ENCODE data around the gene GRIK3.

The GRIK3 gene

GRCh38 chr1:36855699-36856494 is 178.4 kb downstream of the GRIK3 start:
- DNase-seq (ENCODE audit: low read depth in 2 of 2), result no peak

GRCh38 chr1:36853638-36854037 is 180.7 kb downstream of the GRIK3 start:
- DNase-seq (ENCODE audit: low read depth in 2 of 2), result no peak

GRCh38 chr1:36852586-36852985 is 181.7 kb downstream of the GRIK3 start:
- DNase-seq (ENCODE audit: low read depth in 2 of 2), result no peak

- no peak for DNase-seq (ENCODE audit: low read depth in 2 of 2)
These were observed 182.7 kb downstream of the GRIK3 start for GRCh38 chr1:36851595-36851994.

GRCh38 chr1:36851087-36851486 is 183.2 kb downstream of the GRIK3 start:
- no peak for DNase-seq (ENCODE audit: low read depth in 2 of 2)

GRCh38 chr1:36849956-36850355 is 184.4 kb downstream of the GRIK3 start:
- no peak for DNase-seq (ENCODE audit: low read depth in 2 of 2)

GRCh38 chr1:36847761-36848160 is 186.6 kb downstream of the GRIK3 start:
- DNase-seq (ENCODE audit: low read depth in 2 of 2), result no peak

- DNase-seq (ENCODE audit: low read depth in 2 of 2), result no peak
These were observed 187.1 kb downstream of the GRIK3 start for GRCh38 chr1:36847186-36847585.

GRCh38 chr1:36846357-36846756 is 188.0 kb downstream of the GRIK3 start:
- no peak for DNase-seq (ENCODE audit: low read depth in 2 of 2)

GRCh38 chr1:36845802-36846201 is 188.5 kb downstream of the GRIK3 start:
- DNase-seq (ENCODE audit: low read depth in 2 of 2), result no peak

- DNase-seq (ENCODE audit: low read depth in 2 of 2), result no peak
These were observed 189.4 kb downstream of the GRIK3 start for GRCh38 chr1:36844917-36845316.

- DNase-seq (ENCODE audit: low read depth in 2 of 2), result no peak
These were observed 190.3 kb downstream of the GRIK3 start for GRCh38 chr1:36843906-36844610.

GRCh38 chr1:36843027-36843426 is 191.3 kb downstream of the GRIK3 start:
- DNase-seq (ENCODE audit: low read depth in 2 of 2), result no peak

GRCh38 chr1:36842448-36842847 is 191.9 kb downstream of the GRIK3 start:
- no peak for DNase-seq (ENCODE audit: low read depth in 2 of 2)

GRCh38 chr1:36839485-36839884 is 194.8 kb downstream of the GRIK3 start:
- no peak for DNase-seq (ENCODE audit: low read depth in 2 of 2)

GRCh38 chr1:36838888-36839287 is 195.4 kb downstream of the GRIK3 start:
- no peak for DNase-seq (ENCODE audit: low read depth in 2 of 2)

GRCh38 chr1:36836916-36837315 is 197.4 kb downstream of the GRIK3 start:
- DNase-seq (ENCODE audit: low read depth in 2 of 2), result no peak

- DNase-seq (ENCODE audit: low read depth in 2 of 2), result no peak
These were observed 198.0 kb downstream of the GRIK3 start for GRCh38 chr1:36836196-36836883.

GRCh38 chr1:36835696-36836095 is 198.6 kb downstream of the GRIK3 start:
- DNase-seq (ENCODE audit: low read depth in 2 of 2), result no peak

- no peak for DNase-seq (ENCODE audit: low read depth in 2 of 2)
These were observed 199.2 kb downstream of the GRIK3 start for GRCh38 chr1:36835017-36835695.

GRCh38 chr1:36834586-36834985 is 199.7 kb downstream of the GRIK3 start:
- no peak for DNase-seq (ENCODE audit: low read depth in 2 of 2)

- no peak for DNase-seq (ENCODE audit: low read depth in 2 of 2)
These were observed 203.0 kb downstream of the GRIK3 start for GRCh38 chr1:36831186-36831810.
